ENCODE data around the gene WNT5B. TPM values are rescaled to one million over a fixed set of nuclear protein-coding genes. Genes with fewer than 3 reads are reported as not detected.

The WNT5B gene
- total and polyA plus RNA-seq, 9 of the 15 experiments (the other 6 are each of a cell fraction or from before 2014, with no cell fraction given), result 0.42 to 16.8 (median 5.4) TPM

DNA sequence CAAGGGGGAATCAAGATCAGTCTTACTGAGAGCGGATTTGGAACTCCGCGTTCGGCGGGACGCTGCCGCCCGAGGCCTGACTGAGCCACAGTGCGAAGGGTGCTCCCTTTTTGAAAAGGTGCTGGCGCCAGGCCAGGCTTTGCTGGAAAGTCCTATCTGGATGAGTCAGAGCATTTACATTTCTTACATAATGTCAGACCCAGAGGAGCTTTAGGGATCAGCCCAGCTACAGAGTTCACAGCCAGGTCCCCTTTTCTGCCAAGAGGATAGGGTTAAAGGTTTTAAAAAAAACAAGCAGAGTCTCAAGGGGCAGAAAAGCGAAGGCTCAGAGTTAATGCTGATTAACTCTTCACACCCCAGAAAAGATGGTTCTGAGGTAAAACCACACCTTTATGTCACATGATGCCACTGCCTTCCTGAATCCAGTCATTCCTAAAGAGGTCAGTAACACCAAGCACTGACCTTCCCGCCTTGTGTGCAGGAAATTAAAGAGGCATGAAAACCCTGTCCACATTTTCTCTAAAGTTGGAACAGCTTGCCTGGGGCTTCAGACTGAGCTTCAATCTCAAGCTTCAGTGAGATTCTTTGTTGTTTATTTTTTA is 22.9 kb upstream of the WNT5B start:
- H2AFZ ChIP-seq (ENCODE audit: low read depth, low read length), result peak overlapping the region; percentile 93
- H3K4me1 ChIP-seq (replicated peaks in 1 of 2; ENCODE audit: control insufficient read depth in 2 of 2, insufficient read depth in 2 of 2, low read length in 2 of 2), result peaks cover 29 to 30% of the 10 kb centered on the region in 2 experiments; a peak in 4 of 5 replicates
- H4K20me1 ChIP-seq (replicated peaks; ENCODE audit: control insufficient read depth, insufficient read depth, low read length), result no peaks in the 10 kb centered on the region
- H3K4me2 ChIP-seq (ENCODE audit: insufficient read depth, low read length), result peak overlapping the region; percentile 80
- CTCF ChIA-PET (ENCODE audit: low intra/inter-chr PET ratio), result interaction anchor here (0.6 to 1.0 kb wide), 3 partner anchors 12 to 489 kb away, joined by 3 read pairs; partner anchors contain the start of gene FBXL14
- H3K27me3 ChIP-seq (ENCODE audit: control insufficient read depth in 2 of 2, insufficient read depth in 2 of 2, low read length in 2 of 2), result no peaks in the 10 kb centered on the region
- DNase-seq (ENCODE audit: extremely low read depth in 1 of 4, low spot score in 3 of 4) (peak; percentile 69 to 94 (median 70)), ATAC-seq (peak; percentile 79), FAIRE-seq (peak; percentile 95)
- no TSS peak for BruUV-seq (replicated peaks)
- intact Hi-C loops (cut with micrococcal nuclease), result loop anchor here (10.0 kb wide), 1 partner anchor 1031 kb away; no protein-coding TSS in a partner anchor
- peak overlapping the region; percentile 87 for H3K27ac ChIP-seq (ENCODE audit: extremely low read depth, low read depth, low read length)
- H3K9ac ChIP-seq (ENCODE audit: insufficient read depth in 1 of 2, low read depth in 2 of 2, low read length in 2 of 2), result peak overlapping the region; percentile 77 to 83
- in situ Hi-C loops (cut with MboI), result no loop called here
- H3K9me1 ChIP-seq (ENCODE audit: control insufficient read depth, insufficient read depth, low read length), result no peaks in the 10 kb centered on the region
- POLR2A ChIA-PET, result interaction anchor here (0.6 to 2.2 kb wide), 6 partner anchors 12 to 488 kb away, joined by 3 to 5 read pairs (median 4); no protein-coding TSS in a partner anchor
- H3K4me3 ChIP-seq, result peak overlapping the region; percentile 23
- WGBS (ENCODE audit: insufficient coverage, low coverage, missing lambda C conversion rate), result 4% methylated on average over 12 of the region's 12 CpGs
- no peaks in the 10 kb centered on the region for H3K36me3 ChIP-seq (ENCODE audit: control insufficient read depth, insufficient read depth, low read length)
- H3K79me2 ChIP-seq (ENCODE audit: control insufficient read depth, insufficient read depth, low read length), result no peaks in the 10 kb centered on the region; the same call in 2 of the 3 replicates
- no peaks in the 10 kb centered on the region for H3K9me3 ChIP-seq (replicated peaks; ENCODE audit: control insufficient read depth, insufficient read depth, low read depth, low read length)
- no peak for TF ChIP-seq KLF16 (IDR thresholded peaks at IDR 0.05)
- TF ChIP-seq HEY1 (CRISPR knock-in tag; IDR thresholded peaks at IDR 0.05; ENCODE audit: borderline replicate concordance), result no peak
- no peak for TF ChIP-seq ERF (CRISPR knock-in tag; IDR thresholded peaks at IDR 0.05)
- TF ChIP-seq, protein P1, sequence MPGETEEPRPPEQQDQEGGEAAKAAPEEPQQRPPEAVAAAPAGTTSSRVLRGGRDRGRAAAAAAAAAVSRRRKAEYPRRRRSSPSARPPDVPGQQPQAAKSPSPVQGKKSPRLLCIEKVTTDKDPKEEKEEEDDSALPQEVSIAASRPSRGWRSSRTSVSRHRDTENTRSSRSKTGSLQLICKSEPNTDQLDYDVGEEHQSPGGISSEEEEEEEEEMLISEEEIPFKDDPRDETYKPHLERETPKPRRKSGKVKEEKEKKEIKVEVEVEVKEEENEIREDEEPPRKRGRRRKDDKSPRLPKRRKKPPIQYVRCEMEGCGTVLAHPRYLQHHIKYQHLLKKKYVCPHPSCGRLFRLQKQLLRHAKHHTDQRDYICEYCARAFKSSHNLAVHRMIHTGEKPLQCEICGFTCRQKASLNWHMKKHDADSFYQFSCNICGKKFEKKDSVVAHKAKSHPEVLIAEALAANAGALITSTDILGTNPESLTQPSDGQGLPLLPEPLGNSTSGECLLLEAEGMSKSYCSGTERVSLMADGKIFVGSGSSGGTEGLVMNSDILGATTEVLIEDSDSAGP (CRISPR knock-in tag; IDR thresholded peaks at IDR 0.05), result no peak
- no peak for TF ChIP-seq ZNF239 (CRISPR knock-in tag; IDR thresholded peaks at IDR 0.05)
- peak; percentile 38; the same call in 1 of the 2 replicates for TF ChIP-seq EP400 (IDR thresholded peaks at IDR 0.05)
- TF ChIP-seq TAF9B (IDR thresholded peaks at IDR 0.05; ENCODE audit: partially characterized antibody), result peak; percentile 35
- TF ChIP-seq XRCC4 (IDR thresholded peaks at IDR 0.05; ENCODE audit: extremely low read depth, insufficient read depth, insufficient read length), result no peak
- TF ChIP-seq MITF (IDR thresholded peaks at IDR 0.05), result no peak
- TF ChIP-seq CCAR2 (IDR thresholded peaks at IDR 0.05; ENCODE audit: low read depth, low read length), result no peak
- no peak for TF ChIP-seq NUFIP1 (IDR thresholded peaks at IDR 0.05; ENCODE audit: partially characterized antibody)
- TF ChIP-seq, protein P2, sequence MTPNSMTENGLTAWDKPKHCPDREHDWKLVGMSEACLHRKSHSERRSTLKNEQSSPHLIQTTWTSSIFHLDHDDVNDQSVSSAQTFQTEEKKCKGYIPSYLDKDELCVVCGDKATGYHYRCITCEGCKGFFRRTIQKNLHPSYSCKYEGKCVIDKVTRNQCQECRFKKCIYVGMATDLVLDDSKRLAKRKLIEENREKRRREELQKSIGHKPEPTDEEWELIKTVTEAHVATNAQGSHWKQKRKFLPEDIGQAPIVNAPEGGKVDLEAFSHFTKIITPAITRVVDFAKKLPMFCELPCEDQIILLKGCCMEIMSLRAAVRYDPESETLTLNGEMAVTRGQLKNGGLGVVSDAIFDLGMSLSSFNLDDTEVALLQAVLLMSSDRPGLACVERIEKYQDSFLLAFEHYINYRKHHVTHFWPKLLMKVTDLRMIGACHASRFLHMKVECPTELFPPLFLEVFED (CRISPR knock-in tag; conservative IDR thresholded peaks at IDR 0.05), result no peak
- 0 out of 2 replicates have a peak, but pooled peaks have one; percentile 15 for TF ChIP-seq KLF13 (tag; IDR thresholded peaks at IDR 0.05; ENCODE audit: borderline replicate concordance, low read depth)
- TF ChIP-seq EZH2 (IDR thresholded peaks at IDR 0.05; ENCODE audit: borderline replicate concordance, low read depth, low read length), result no peak
- TF ChIP-seq ZNF311 (CRISPR knock-in tag; IDR thresholded peaks at IDR 0.05), result no peak
- peak; percentile 68; the same call in 1 of the 2 replicates for TF ChIP-seq ZFX (CRISPR knock-in tag; IDR thresholded peaks at IDR 0.05)
- 0 out of 2 replicates have a peak, but pooled peaks have one; percentile 29 for TF ChIP-seq ZNF766 (CRISPR knock-in tag; conservative IDR thresholded peaks at IDR 0.05)
- peak; percentile 83 for TF ChIP-seq POLR2G (IDR thresholded peaks at IDR 0.05; ENCODE audit: low read depth, low read length)
- TF ChIP-seq PURB (CRISPR knock-in tag; IDR thresholded peaks at IDR 0.05; ENCODE audit: low read depth), result no peak

Data from K562 (cell line).